HL-60 (cell line): Measurements from ENCODE around the gene LSAMP.
"Not testable (repeated sequence)": the region's sequence is repeated elsewhere in the genome, so short reads cannot be mapped to it uniquely, and the experiment has no call there.

Source experiments
- DNase-seq, 2 experiments: peaks; one replicate each; pipeline ENCODE4 v3.0.0-alpha.2; 2010 to 2020; ENCODE audit warnings: low read depth in 1 of 2, low spot score in 1 of 2
- H3K27ac ChIP-seq: fragments of 250-450 bp; sonication (Bioruptor Pico); replicated peaks from 2 replicates; pipeline ENCODE4 v1.5.1; 2020; ENCODE audit warnings: mild to moderate bottlenecking, moderate library complexity
- H3K27me3 ChIP-seq: fragments of 250-450 bp; sonication (Bioruptor Pico); 2 replicates; pipeline ENCODE4 v1.5.1; 2021; ENCODE audit warnings: mild to moderate bottlenecking, moderate library complexity; ENCODE audit not compliant: insufficient read depth, poor library complexity, severe bottlenecking
- H3K4me3 ChIP-seq: replicated peaks from 2 replicates; pipeline ENCODE4 v1.5.1; 2011; ENCODE audit warnings: mild to moderate bottlenecking, control low read depth, low read length; ENCODE audit not compliant: insufficient read depth
- GABPA ChIP-seq: IDR thresholded peaks from 2 replicates; pipeline ENCODE4 v1.6.1; 2012; ENCODE audit warnings: low read depth
- POLR2AphosphoS5 ChIP-seq: IDR thresholded peaks from 2 replicates; pipeline ENCODE4 v1.6.1; 2012; ENCODE audit warnings: low read depth
- SPI1 ChIP-seq: IDR thresholded peaks from 2 replicates; pipeline ENCODE4 v1.6.1; 2012; ENCODE audit warnings: low read depth, mild to moderate bottlenecking, borderline replicate concordance
- TF ChIP-seq, protein P1 (sequence below): IDR thresholded peaks from one replicate; pipeline ENCODE4 v1.5.1; 2011; ENCODE audit warnings: low read length, control low read depth, inconsistent platforms; ENCODE audit not compliant: insufficient read depth
- TF ChIP-seq, protein P2 (sequence below): IDR thresholded peaks from 2 replicates; pipeline ENCODE4 v1.6.1; 2012; ENCODE audit warnings: low read depth; ENCODE audit not compliant: insufficient replicate concordance

The LSAMP gene

GRCh38 chr3:115804200-115804599 is 641.1 kb downstream of the LSAMP start:
- no peak overlapping the region for H3K27ac ChIP-seq
- no peak for DNase-seq
- TF ChIP-seq POLR2AphosphoS5: no peak
- TF ChIP-seq, protein P1, sequence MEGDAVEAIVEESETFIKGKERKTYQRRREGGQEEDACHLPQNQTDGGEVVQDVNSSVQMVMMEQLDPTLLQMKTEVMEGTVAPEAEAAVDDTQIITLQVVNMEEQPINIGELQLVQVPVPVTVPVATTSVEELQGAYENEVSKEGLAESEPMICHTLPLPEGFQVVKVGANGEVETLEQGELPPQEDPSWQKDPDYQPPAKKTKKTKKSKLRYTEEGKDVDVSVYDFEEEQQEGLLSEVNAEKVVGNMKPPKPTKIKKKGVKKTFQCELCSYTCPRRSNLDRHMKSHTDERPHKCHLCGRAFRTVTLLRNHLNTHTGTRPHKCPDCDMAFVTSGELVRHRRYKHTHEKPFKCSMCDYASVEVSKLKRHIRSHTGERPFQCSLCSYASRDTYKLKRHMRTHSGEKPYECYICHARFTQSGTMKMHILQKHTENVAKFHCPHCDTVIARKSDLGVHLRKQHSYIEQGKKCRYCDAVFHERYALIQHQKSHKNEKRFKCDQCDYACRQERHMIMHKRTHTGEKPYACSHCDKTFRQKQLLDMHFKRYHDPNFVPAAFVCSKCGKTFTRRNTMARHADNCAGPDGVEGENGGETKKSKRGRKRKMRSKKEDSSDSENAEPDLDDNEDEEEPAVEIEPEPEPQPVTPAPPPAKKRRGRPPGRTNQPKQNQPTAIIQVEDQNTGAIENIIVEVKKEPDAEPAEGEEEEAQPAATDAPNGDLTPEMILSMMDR: no peak
- TF ChIP-seq GABPA: no peak
- TF ChIP-seq SPI1: no peak
- TF ChIP-seq, protein P2, sequence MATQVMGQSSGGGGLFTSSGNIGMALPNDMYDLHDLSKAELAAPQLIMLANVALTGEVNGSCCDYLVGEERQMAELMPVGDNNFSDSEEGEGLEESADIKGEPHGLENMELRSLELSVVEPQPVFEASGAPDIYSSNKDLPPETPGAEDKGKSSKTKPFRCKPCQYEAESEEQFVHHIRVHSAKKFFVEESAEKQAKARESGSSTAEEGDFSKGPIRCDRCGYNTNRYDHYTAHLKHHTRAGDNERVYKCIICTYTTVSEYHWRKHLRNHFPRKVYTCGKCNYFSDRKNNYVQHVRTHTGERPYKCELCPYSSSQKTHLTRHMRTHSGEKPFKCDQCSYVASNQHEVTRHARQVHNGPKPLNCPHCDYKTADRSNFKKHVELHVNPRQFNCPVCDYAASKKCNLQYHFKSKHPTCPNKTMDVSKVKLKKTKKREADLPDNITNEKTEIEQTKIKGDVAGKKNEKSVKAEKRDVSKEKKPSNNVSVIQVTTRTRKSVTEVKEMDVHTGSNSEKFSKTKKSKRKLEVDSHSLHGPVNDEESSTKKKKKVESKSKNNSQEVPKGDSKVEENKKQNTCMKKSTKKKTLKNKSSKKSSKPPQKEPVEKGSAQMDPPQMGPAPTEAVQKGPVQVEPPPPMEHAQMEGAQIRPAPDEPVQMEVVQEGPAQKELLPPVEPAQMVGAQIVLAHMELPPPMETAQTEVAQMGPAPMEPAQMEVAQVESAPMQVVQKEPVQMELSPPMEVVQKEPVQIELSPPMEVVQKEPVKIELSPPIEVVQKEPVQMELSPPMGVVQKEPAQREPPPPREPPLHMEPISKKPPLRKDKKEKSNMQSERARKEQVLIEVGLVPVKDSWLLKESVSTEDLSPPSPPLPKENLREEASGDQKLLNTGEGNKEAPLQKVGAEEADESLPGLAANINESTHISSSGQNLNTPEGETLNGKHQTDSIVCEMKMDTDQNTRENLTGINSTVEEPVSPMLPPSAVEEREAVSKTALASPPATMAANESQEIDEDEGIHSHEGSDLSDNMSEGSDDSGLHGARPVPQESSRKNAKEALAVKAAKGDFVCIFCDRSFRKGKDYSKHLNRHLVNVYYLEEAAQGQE: no peak
- no peak overlapping the region for H3K4me3 ChIP-seq
- H3K27me3 ChIP-seq: no peaks in the 10 kb centered on the region

- Histone ChIP-seq H3K27me3 (no peaks in the 10 kb centered on the region), H3K27ac (no peak overlapping the region), H3K4me3 (no peak overlapping the region)
- no peak for DNase-seq
- no peak for TF ChIP-seq POLR2AphosphoS5
- TF ChIP-seq, protein P1: no peak
- TF ChIP-seq, protein P2: no peak
- TF ChIP-seq SPI1: no peak
- no peak for TF ChIP-seq GABPA
Measured at GRCh38 chr3:115803661-115804060, 641.6 kb downstream of the LSAMP start.

DNA sequence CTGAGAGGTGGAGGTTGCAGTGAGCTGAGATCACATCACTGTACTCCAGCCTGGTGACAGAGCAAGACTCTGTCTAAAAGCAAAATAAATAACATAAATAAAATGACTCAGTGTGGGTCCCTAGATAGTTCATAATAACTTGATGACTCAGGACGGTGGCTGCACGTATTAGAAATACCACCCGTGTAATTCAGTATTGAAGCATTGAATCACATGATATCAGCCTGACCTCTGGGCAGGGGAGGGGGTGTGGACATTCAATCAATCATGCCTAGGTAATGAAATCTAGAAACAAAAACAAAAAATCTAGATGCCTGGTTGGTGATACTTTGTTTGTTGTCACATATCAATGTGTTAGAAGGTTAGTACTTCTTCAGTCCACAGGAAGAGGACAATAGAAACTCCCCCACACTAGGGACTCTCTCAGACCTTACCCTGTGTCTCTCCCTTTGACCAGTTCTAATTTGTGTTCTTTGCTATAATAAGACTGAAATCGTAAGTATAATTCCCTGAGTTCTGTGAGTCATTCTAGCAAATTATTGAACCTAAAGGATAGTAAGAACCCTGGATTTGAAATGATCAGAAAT is 644.7 kb downstream of the LSAMP start:
- Histone ChIP-seq H3K4me3 (no peak overlapping the region), H3K27ac (no peak overlapping the region), H3K27me3 (no peaks in the 10 kb centered on the region)
- TF ChIP-seq, protein P2: no peak
- TF ChIP-seq GABPA (no peak), POLR2AphosphoS5 (no peak), SPI1 (no peak)
- TF ChIP-seq, protein P1: no peak
- DNase-seq: no peak

DNA sequence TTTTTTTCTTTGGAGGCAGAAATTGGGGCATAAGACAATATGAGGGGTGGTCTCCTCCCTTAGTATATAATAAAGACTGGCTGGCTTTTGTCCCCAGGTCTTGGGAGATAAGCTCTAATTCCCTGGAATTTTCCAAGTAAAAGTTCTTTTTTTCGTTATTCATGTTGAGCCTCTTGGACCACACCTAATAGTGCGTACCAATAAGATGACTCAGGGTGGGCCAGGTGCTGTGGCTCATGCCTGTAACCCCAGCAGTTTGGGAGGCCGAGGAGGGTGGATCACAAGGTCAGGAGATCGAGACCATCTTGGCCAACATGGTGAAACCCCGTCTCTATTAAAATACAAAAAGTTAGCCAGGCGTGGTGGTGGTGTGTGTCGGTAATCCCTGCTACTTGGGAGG is 645.2 kb downstream of the LSAMP start:
- H3K27ac ChIP-seq, H3K27me3 ChIP-seq, DNase-seq, H3K4me3 ChIP-seq: not testable (repeated sequence)
